ENCODE data around the gene OCA2. TPM values are rescaled to one million over a fixed set of nuclear protein-coding genes. Genes with fewer than 3 reads are reported as not detected.

The OCA2 gene
- total and polyA plus RNA-seq, 10 donors, result 0.39 to 3.0 (median 1.0) TPM

DNA sequence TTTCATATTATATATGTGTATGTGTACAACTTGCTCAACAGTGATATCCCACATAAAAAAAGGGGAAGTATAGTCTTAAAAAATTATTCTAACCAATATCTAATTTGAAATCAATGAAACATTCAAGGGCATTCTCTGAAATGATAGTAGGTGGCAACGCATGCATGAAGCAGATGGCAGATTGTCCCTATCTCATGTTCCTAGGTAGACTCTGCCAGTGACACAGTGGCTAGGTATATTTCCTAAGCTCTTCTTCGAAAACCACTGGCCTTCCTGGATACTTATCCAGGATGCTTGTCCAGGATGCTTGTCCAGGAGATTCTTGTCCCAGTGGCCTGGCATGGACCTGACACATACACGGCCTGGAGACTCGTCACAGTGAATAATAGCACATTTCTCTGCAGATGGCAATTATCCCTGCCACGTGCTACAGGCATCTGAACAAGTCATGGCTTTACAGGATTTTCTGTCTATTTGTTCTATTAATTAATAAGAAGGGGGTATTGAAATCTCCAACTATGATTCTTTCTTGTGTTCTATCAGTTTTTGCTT is 54.9 kb downstream of the OCA2 start:
- Histone ChIP-seq H3K4me1 (no peaks in the 10 kb centered on the region), H3K36me3 (no peaks in the 10 kb centered on the region), H3K4me3 (no peak overlapping the region), H3K27ac (no peak overlapping the region), H3K27me3 (replicated peaks in 1 of 7) (no peaks in the 10 kb centered on the region), H3K9me3 (peaks cover 0 to 4% (median 0%) of the 10 kb centered on the region in 8 donors)
- DNase-seq, result no peak
- intact Hi-C loops (cut with DNase I; ENCODE audit: low total_unique reads), result no loop called here
- WGBS, 5 donors, result 77 to 84% (median 79%) methylated on average over 5 of the region's 5 CpGs
- no peak for TF ChIP-seq POLR2AphosphoS5 (IDR thresholded peaks at IDR 0.05)
- no peak for TF ChIP-seq POLR2A (IDR thresholded peaks at IDR 0.05)
- TF ChIP-seq, protein P1, sequence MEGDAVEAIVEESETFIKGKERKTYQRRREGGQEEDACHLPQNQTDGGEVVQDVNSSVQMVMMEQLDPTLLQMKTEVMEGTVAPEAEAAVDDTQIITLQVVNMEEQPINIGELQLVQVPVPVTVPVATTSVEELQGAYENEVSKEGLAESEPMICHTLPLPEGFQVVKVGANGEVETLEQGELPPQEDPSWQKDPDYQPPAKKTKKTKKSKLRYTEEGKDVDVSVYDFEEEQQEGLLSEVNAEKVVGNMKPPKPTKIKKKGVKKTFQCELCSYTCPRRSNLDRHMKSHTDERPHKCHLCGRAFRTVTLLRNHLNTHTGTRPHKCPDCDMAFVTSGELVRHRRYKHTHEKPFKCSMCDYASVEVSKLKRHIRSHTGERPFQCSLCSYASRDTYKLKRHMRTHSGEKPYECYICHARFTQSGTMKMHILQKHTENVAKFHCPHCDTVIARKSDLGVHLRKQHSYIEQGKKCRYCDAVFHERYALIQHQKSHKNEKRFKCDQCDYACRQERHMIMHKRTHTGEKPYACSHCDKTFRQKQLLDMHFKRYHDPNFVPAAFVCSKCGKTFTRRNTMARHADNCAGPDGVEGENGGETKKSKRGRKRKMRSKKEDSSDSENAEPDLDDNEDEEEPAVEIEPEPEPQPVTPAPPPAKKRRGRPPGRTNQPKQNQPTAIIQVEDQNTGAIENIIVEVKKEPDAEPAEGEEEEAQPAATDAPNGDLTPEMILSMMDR (IDR thresholded peaks at IDR 0.05 in 8 of 11, conservative IDR thresholded peaks at IDR 0.05 in 3 of 11), result no peak

DNA sequence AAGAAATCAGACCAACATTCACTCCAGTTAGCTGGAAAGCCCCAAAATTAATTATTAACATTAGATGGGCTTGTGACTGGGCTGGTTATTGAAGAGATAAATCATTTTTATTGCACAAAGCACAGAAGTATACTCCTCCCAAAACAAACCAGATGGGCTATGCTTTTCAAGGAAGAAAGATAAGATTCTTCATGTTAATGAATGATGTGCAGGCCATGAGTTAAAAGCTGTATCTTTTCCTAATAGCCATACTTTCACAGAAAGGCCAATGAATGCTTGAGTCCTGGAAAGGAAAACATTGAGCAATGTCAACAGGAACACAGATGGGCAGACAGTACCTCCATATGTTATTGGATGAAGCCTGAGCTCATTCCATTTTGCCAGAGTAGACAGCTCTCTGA is 55.4 kb downstream of the OCA2 start:
- TF ChIP-seq POLR2A (IDR thresholded peaks at IDR 0.05), result no peak
- TF ChIP-seq, protein P1 (IDR thresholded peaks at IDR 0.05 in 8 of 11, conservative IDR thresholded peaks at IDR 0.05 in 3 of 11), result no peak
- TF ChIP-seq POLR2AphosphoS5 (IDR thresholded peaks at IDR 0.05), result no peak
- no peak overlapping the region for H3K27ac ChIP-seq
- H3K36me3 ChIP-seq, result no peaks in the 10 kb centered on the region
- no peak for DNase-seq
- no peaks in the 10 kb centered on the region for H3K4me1 ChIP-seq
- no peaks in the 10 kb centered on the region for H3K27me3 ChIP-seq (replicated peaks in 1 of 7)
- H3K4me3 ChIP-seq, result no peak overlapping the region
- peaks cover 0 to 4% (median 0%) of the 10 kb centered on the region in 8 donors for H3K9me3 ChIP-seq
- intact Hi-C loops (cut with DNase I; ENCODE audit: low total_unique reads), result no loop called here

DNA sequence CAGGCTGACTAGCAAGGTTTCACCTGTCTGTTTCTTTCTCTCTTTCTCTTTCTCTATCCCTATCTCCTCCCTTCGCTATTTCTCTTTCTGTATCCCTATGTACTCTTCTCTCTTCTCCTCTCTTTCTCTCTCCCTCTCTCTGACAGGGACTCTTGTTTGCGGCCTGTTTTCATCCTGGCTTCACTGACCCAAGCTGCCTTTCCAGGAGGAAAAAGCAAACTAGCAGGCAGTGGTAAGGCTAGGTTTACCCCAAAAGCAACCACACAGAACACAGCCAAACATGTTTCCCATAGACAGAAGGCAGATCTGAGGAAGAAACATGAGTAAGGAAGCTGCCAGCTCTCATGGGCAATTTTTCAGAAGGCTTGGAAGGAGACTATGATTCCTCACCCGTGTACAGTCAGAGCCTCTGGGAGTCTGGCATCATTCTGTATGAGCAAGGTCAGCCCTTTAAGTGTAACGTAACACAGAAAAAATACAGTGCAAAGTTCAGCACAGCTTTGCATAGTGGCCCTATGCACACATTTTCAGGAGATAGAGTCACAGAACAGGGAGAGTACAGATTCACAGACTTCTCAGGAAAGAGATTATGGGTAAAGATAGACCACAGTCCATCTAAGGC is 61.0 kb downstream of the OCA2 start:
- intact Hi-C loops (cut with DNase I; ENCODE audit: low total_unique reads), result no loop called here
- no peak for TF ChIP-seq POLR2AphosphoS5 (IDR thresholded peaks at IDR 0.05)
- TF ChIP-seq, protein P1 (IDR thresholded peaks at IDR 0.05 in 8 of 11, conservative IDR thresholded peaks at IDR 0.05 in 3 of 11), result no peak
- TF ChIP-seq POLR2A (IDR thresholded peaks at IDR 0.05), result no peak
- 64 to 86% (median 79%) methylated on average over 4 of the region's 4 CpGs for WGBS, 5 donors
- Histone ChIP-seq H3K27ac (no peak overlapping the region), H3K9me3 (no peaks in the 10 kb centered on the region), H3K27me3 (replicated peaks in 1 of 7) (no peaks in the 10 kb centered on the region), H3K36me3 (no peaks in the 10 kb centered on the region), H3K4me3 (no peak overlapping the region), H3K4me1 (no peaks in the 10 kb centered on the region)
- no peak for DNase-seq

DNA sequence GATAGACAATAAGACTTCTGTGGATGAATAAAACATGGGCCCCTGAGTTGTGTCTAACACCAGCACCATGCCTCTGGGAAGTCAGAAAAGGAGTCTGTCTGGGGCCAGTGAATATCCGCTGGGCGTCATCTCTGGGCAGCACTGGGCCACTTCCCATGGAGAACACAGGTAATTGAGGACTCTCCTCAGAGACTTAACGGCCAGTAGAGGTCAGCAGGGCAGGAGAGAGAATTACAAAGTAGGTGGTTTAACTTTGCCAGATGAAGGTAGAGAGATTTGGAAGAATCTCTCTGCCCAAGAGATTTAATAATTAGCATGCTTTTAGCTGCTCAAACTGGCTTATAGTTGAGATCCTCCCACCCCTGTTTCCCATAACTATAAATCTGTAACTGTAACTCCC is 65.7 kb downstream of the OCA2 start:
- TF ChIP-seq POLR2A (IDR thresholded peaks at IDR 0.05) (no peak), POLR2AphosphoS5 (IDR thresholded peaks at IDR 0.05) (no peak)
- TF ChIP-seq, protein P1 (IDR thresholded peaks at IDR 0.05 in 8 of 11, conservative IDR thresholded peaks at IDR 0.05 in 3 of 11), result no peak
- H3K4me1 ChIP-seq, result no peaks in the 10 kb centered on the region
- no peak overlapping the region for H3K4me3 ChIP-seq
- intact Hi-C loops (cut with DNase I; ENCODE audit: low total_unique reads), result no loop called here
- H3K9me3 ChIP-seq, result no peaks in the 10 kb centered on the region
- H3K27me3 ChIP-seq (replicated peaks in 1 of 7), result no peaks in the 10 kb centered on the region
- DNase-seq, result no peak
- H3K36me3 ChIP-seq, result no peaks in the 10 kb centered on the region
- WGBS, 5 donors, result 64 to 72% (median 68%) methylated on average over 3 of the region's 3 CpGs
- no peak overlapping the region for H3K27ac ChIP-seq
